Adipocyte (in vitro differentiated cells): ENCODE measurements around the gene RTP5.

Experiments used
- DNase-seq: peaks from one replicate; pipeline ENCODE4 v3.0.0-alpha.2; 2015; ENCODE audit warnings: low read depth
- H3K27me3 ChIP-seq: replicated peaks from 2 replicates; pipeline ENCODE4 v1.7.0; 2013; ENCODE audit warnings: mild to moderate bottlenecking, low read length, moderate library complexity; ENCODE audit not compliant: control insufficient read depth, insufficient read depth
- H3K36me3 ChIP-seq: 2 replicates; pipeline ENCODE4 v1.7.0; 2013; ENCODE audit warnings: low read length, mild to moderate bottlenecking, moderate library complexity; ENCODE audit not compliant: control insufficient read depth, insufficient read depth, severe bottlenecking
- H3K4me1 ChIP-seq: 2 replicates; pipeline ENCODE4 v1.7.0; 2013; ENCODE audit warnings: mild to moderate bottlenecking, low read length, moderate library complexity; ENCODE audit not compliant: control insufficient read depth, insufficient read depth
- H3K4me3 ChIP-seq: 2 replicates; pipeline ENCODE4 v1.7.0; 2013; ENCODE audit warnings: mild to moderate bottlenecking, low read length, moderate library complexity
- H3K9ac ChIP-seq: 2 replicates; pipeline ENCODE4 v1.7.0; 2013; ENCODE audit warnings: mild to moderate bottlenecking, low read length, moderate library complexity
- H3K9me3 ChIP-seq: 2 replicates; pipeline ENCODE4 v1.7.0; 2013; ENCODE audit warnings: mild to moderate bottlenecking, low read length, moderate library complexity; ENCODE audit not compliant: control insufficient read depth

The RTP5 gene

GRCh38 chr2:241861264-241861663, 8.3 kb upstream of the RTP5 start:
- H3K9me3 ChIP-seq = no peaks in the 10 kb centered on the region
- no peak overlapping the region for H3K4me3 ChIP-seq
- H3K36me3 ChIP-seq = no peaks in the 10 kb centered on the region
- H3K9ac ChIP-seq = no peak overlapping the region
- peaks cover 34% of the 10 kb centered on the region for H3K27me3 ChIP-seq
- H3K4me1 ChIP-seq = peaks cover 21% of the 10 kb centered on the region
- DNase-seq = no peak

- no peak overlapping the region for H3K4me3 ChIP-seq
- H3K4me1 ChIP-seq = peaks cover 18% of the 10 kb centered on the region
- no peak for DNase-seq
- no peaks in the 10 kb centered on the region for H3K9me3 ChIP-seq
- peaks cover 37% of the 10 kb centered on the region for H3K27me3 ChIP-seq
- no peak overlapping the region for H3K9ac ChIP-seq
- no peaks in the 10 kb centered on the region for H3K36me3 ChIP-seq
These were observed 7.4 kb upstream of the RTP5 start for GRCh38 chr2:241862093-241862492.

DNA sequence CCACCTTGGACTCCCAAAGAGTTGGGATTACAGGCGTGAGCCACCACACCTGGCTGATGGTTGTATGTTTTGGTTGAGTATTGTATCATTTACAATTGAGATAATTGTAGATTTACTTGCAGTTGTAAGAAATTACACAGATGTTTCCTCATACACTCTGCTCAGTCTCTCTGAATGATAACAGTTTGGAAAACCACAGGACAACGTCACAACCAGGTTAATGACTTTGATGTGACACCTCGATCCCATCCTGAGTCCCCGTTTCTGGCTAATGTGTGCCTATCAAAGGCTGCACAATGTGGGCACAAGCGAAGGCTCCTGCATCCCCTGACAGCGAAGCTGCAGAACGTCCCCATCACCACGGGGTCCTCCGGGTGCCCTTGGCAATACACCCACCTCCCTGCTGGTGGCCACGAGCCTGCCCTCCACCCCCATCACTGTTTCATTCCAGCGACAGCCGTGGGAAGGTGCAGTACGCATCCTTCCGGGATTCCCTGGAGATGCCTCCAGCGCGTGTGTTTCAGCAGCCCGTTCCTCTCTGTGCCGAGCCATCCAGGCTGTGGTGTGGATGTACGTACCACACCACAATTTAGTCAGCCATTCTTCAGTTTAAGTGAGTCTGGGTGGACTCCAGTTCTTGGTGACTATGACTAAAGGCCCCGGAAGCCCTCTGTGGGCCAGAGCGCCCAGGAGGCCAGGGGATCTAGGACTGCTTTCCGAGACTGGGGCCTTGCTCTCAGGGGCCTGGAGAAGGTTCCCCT, 6.6 kb upstream of the RTP5 start:
- Histone ChIP-seq H3K4me3 (peak overlapping the region; percentile 14), H3K36me3 (no peaks in the 10 kb centered on the region), H3K9ac (no peak overlapping the region), H3K4me1 (peaks cover 15% of the 10 kb centered on the region), H3K27me3 (peaks cover 45% of the 10 kb centered on the region), H3K9me3 (no peaks in the 10 kb centered on the region)
- no peak for DNase-seq

- no peaks in the 10 kb centered on the region for H3K9me3 ChIP-seq
- H3K4me1 ChIP-seq = peaks cover 15% of the 10 kb centered on the region
- no peaks in the 10 kb centered on the region for H3K36me3 ChIP-seq
- DNase-seq = peak; percentile 54
- peaks cover 51% of the 10 kb centered on the region for H3K27me3 ChIP-seq
- H3K4me3 ChIP-seq = peak overlapping the region; percentile 14
- no peak overlapping the region for H3K9ac ChIP-seq
These were observed 6.0 kb upstream of the RTP5 start for GRCh38 chr2:241863536-241863954.

GRCh38 chr2:241864168-241864849, 5.2 kb upstream of the RTP5 start:
- H3K9me3 ChIP-seq = no peaks in the 10 kb centered on the region
- H3K4me3 ChIP-seq = no peak overlapping the region
- peaks cover 14% of the 10 kb centered on the region for H3K4me1 ChIP-seq
- no peak overlapping the region for H3K9ac ChIP-seq
- DNase-seq = no peak
- H3K36me3 ChIP-seq = no peaks in the 10 kb centered on the region
- H3K27me3 ChIP-seq = peaks cover 52% of the 10 kb centered on the region

DNA sequence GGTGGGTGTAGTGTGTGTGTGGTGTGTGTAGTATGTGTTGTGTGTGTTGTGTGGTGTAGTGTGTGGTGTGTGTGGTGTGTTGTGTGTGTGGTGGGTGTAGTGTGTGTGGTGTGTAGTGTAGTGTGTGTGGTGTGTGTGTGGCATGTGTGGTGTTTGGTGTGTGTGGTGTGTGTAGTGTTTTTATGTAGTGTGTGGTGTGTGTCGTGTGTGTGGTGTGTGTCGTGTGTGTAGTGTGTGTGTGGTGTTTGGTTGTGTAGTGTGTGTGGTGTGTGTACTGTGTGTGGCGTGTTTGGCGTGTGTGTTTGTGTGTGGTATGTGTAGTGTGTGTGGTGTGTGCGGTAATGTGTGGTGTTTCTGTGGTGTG, 4.7 kb upstream of the RTP5 start:
- H3K36me3 ChIP-seq = no peaks in the 10 kb centered on the region
- H3K4me3 ChIP-seq = no peak overlapping the region
- H3K9ac ChIP-seq = no peak overlapping the region
- no peaks in the 10 kb centered on the region for H3K9me3 ChIP-seq
- H3K27me3 ChIP-seq = peaks cover 52% of the 10 kb centered on the region
- peaks cover 9% of the 10 kb centered on the region for H3K4me1 ChIP-seq
- no peak for DNase-seq

- H3K36me3 ChIP-seq = no peaks in the 10 kb centered on the region
- no peak overlapping the region for H3K4me3 ChIP-seq
- H3K9ac ChIP-seq = no peak overlapping the region
- peaks cover 52% of the 10 kb centered on the region for H3K27me3 ChIP-seq
- no peaks in the 10 kb centered on the region for H3K9me3 ChIP-seq
- peaks cover 4% of the 10 kb centered on the region for H3K4me1 ChIP-seq
- DNase-seq = no peak
These were observed 4.0 kb upstream of the RTP5 start for GRCh38 chr2:241865416-241865956.

- no peak overlapping the region for H3K4me3 ChIP-seq
- peak; percentile 36 for DNase-seq
- peaks cover 4% of the 10 kb centered on the region for H3K4me1 ChIP-seq
- no peaks in the 10 kb centered on the region for H3K9me3 ChIP-seq
- no peaks in the 10 kb centered on the region for H3K36me3 ChIP-seq
- peaks cover 52% of the 10 kb centered on the region for H3K27me3 ChIP-seq
- H3K9ac ChIP-seq = no peak overlapping the region
These were observed 3.4 kb upstream of the RTP5 start for GRCh38 chr2:241865957-241866789.

GRCh38 chr2:241866790-241867645, 2.5 kb upstream of the RTP5 start:
- DNase-seq = no peak
- Histone ChIP-seq H3K4me3 (no peak overlapping the region), H3K4me1 (peaks cover 4% of the 10 kb centered on the region), H3K36me3 (no peaks in the 10 kb centered on the region), H3K9me3 (no peaks in the 10 kb centered on the region), H3K9ac (no peak overlapping the region), H3K27me3 (peaks cover 48% of the 10 kb centered on the region)

- H3K27me3 ChIP-seq = peaks cover 45% of the 10 kb centered on the region
- H3K9ac ChIP-seq = no peak overlapping the region
- H3K36me3 ChIP-seq = no peaks in the 10 kb centered on the region
- peaks cover 4% of the 10 kb centered on the region for H3K4me1 ChIP-seq
- H3K9me3 ChIP-seq = no peaks in the 10 kb centered on the region
- DNase-seq = no peak
- no peak overlapping the region for H3K4me3 ChIP-seq
These were observed 1.6 kb upstream of the RTP5 start for GRCh38 chr2:241867776-241868420.
